ENCODE data around the gene TCEA3.

The TCEA3 gene

GRCh38 chr1:23402286-23403037 lies 22.1 kb downstream of the TCEA3 start:
- Histone ChIP-seq H3K36me3 (ENCODE audit: control insufficient read depth, insufficient read depth, low read length) (no peaks in the 10 kb centered on the region), H3K4me3 (replicated peaks; ENCODE audit: low read depth, low read length) (no peak overlapping the region), H3K27me3 (replicated peaks; ENCODE audit: control insufficient read depth, insufficient read depth, low read length) (no peaks in the 10 kb centered on the region)
- DNase-seq (ENCODE audit: extremely low read depth, insufficient read length): no peak
- no peak for TF ChIP-seq CTCF (IDR thresholded peaks at IDR 0.05; ENCODE audit: insufficient read depth, low read length, poor library complexity, severe bottlenecking)

- no peak for TF ChIP-seq CTCF (IDR thresholded peaks at IDR 0.05; ENCODE audit: insufficient read depth, low read length, poor library complexity, severe bottlenecking)
- Histone ChIP-seq H3K27me3 (replicated peaks; ENCODE audit: control insufficient read depth, insufficient read depth, low read length) (no peaks in the 10 kb centered on the region), H3K4me3 (replicated peaks; ENCODE audit: low read depth, low read length) (no peak overlapping the region), H3K36me3 (ENCODE audit: control insufficient read depth, insufficient read depth, low read length) (no peaks in the 10 kb centered on the region)
- DNase-seq (ENCODE audit: extremely low read depth, insufficient read length): no peak
Observed at GRCh38 chr1:23401313-23401712, 23.2 kb downstream of the TCEA3 start.

- no peak for DNase-seq (ENCODE audit: extremely low read depth, insufficient read length)
- TF ChIP-seq CTCF (IDR thresholded peaks at IDR 0.05; ENCODE audit: insufficient read depth, low read length, poor library complexity, severe bottlenecking): no peak
- Histone ChIP-seq H3K36me3 (ENCODE audit: control insufficient read depth, insufficient read depth, low read length) (no peaks in the 10 kb centered on the region), H3K4me3 (replicated peaks; ENCODE audit: low read depth, low read length) (no peak overlapping the region), H3K27me3 (replicated peaks; ENCODE audit: control insufficient read depth, insufficient read depth, low read length) (no peaks in the 10 kb centered on the region)
Observed at GRCh38 chr1:23400324-23401114, 24.0 kb downstream of the TCEA3 start.

GRCh38 chr1:23399229-23399628 lies 25.3 kb downstream of the TCEA3 start:
- no peak for TF ChIP-seq CTCF (IDR thresholded peaks at IDR 0.05; ENCODE audit: insufficient read depth, low read length, poor library complexity, severe bottlenecking)
- H3K27me3 ChIP-seq (replicated peaks; ENCODE audit: control insufficient read depth, insufficient read depth, low read length): no peaks in the 10 kb centered on the region
- DNase-seq (ENCODE audit: extremely low read depth, insufficient read length): no peak
- H3K36me3 ChIP-seq (ENCODE audit: control insufficient read depth, insufficient read depth, low read length): no peaks in the 10 kb centered on the region
- H3K4me3 ChIP-seq (replicated peaks; ENCODE audit: low read depth, low read length): no peak overlapping the region

- no peak for DNase-seq (ENCODE audit: extremely low read depth, insufficient read length)
- H3K27me3 ChIP-seq (replicated peaks; ENCODE audit: control insufficient read depth, insufficient read depth, low read length): no peaks in the 10 kb centered on the region
- TF ChIP-seq CTCF (IDR thresholded peaks at IDR 0.05; ENCODE audit: insufficient read depth, low read length, poor library complexity, severe bottlenecking): no peak
- H3K4me3 ChIP-seq (replicated peaks; ENCODE audit: low read depth, low read length): no peak overlapping the region
- no peaks in the 10 kb centered on the region for H3K36me3 ChIP-seq (ENCODE audit: control insufficient read depth, insufficient read depth, low read length)
Observed at GRCh38 chr1:23397908-23398307, 26.6 kb downstream of the TCEA3 start.

All from GM06990 (cell line).